ENCODE measurements around the gene MICU1. TPM values are rescaled to one million over a fixed set of nuclear protein-coding genes. Genes with fewer than 3 reads are reported as not detected.

The MICU1 gene
- total RNA-seq, 6 experiments from 2014 or later, result 54.7 to 62.7 (median 59.8) TPM

GRCh38 chr10:72612203-72612826 lies 13.6 kb downstream of the MICU1 start:
- peak overlapping the region; percentile 33; the same call in 1 of the 2 replicates for H3K27ac Mint-ChIP-seq
- peaks cover 6% of the 10 kb centered on the region for H3K9me3 Mint-ChIP-seq
- H3K4me3 Mint-ChIP-seq, result peak overlapping the region; percentile 64; the same call in 1 of the 2 replicates
- TF ChIP-seq, protein P1, sequence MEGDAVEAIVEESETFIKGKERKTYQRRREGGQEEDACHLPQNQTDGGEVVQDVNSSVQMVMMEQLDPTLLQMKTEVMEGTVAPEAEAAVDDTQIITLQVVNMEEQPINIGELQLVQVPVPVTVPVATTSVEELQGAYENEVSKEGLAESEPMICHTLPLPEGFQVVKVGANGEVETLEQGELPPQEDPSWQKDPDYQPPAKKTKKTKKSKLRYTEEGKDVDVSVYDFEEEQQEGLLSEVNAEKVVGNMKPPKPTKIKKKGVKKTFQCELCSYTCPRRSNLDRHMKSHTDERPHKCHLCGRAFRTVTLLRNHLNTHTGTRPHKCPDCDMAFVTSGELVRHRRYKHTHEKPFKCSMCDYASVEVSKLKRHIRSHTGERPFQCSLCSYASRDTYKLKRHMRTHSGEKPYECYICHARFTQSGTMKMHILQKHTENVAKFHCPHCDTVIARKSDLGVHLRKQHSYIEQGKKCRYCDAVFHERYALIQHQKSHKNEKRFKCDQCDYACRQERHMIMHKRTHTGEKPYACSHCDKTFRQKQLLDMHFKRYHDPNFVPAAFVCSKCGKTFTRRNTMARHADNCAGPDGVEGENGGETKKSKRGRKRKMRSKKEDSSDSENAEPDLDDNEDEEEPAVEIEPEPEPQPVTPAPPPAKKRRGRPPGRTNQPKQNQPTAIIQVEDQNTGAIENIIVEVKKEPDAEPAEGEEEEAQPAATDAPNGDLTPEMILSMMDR (IDR thresholded peaks at IDR 0.05), result no peak
- peak; percentile 7 for DNase-seq
- peaks cover 22% of the 10 kb centered on the region for H3K36me3 Mint-ChIP-seq (ENCODE audit: low read depth)
- peaks cover 2% of the 10 kb centered on the region for H3K27me3 Mint-ChIP-seq (ENCODE audit: insufficient read depth)
- peaks cover 27% of the 10 kb centered on the region for H3K4me1 Mint-ChIP-seq (ENCODE audit: low read depth)

GRCh38 chr10:72611783-72612182 lies 14.1 kb downstream of the MICU1 start:
- Mint-ChIP-seq H3K27me3 (ENCODE audit: insufficient read depth) (no peaks in the 10 kb centered on the region; the same call in 1 of the 2 replicates), H3K36me3 (ENCODE audit: low read depth) (peaks cover 17% of the 10 kb centered on the region), H3K4me3 (peak overlapping the region; percentile 64; the same call in 1 of the 2 replicates), H3K4me1 (ENCODE audit: low read depth) (peaks cover 24% of the 10 kb centered on the region), H3K9me3 (peaks cover 4% of the 10 kb centered on the region), H3K27ac (peak overlapping the region; percentile 33; the same call in 1 of the 2 replicates)
- TF ChIP-seq, protein P1 (IDR thresholded peaks at IDR 0.05), result no peak
- no peak for DNase-seq

DNA sequence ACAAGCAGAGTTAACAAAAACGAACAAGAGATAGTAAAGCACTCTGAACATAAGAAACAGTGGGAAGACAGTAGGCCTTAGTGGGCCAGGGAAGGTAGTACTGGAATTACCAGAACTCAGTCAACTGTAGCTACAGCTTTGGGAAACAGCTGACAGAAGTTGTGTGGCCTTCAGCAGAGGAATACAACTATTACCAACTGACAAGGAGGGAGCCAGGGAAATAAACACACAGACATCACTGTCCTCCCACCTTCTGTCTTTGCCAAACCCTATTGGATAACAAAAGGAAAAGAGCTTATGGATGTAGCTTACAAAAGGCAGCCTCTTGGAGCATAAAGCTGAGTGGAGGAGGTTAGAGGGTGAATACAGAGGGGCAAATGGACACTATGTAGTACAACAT lies 15.4 kb downstream of the MICU1 start:
- Mint-ChIP-seq H3K4me3 (no peak overlapping the region), H3K36me3 (ENCODE audit: low read depth) (peaks cover 6% of the 10 kb centered on the region; the same call in 1 of the 2 replicates), H3K9me3 (no peaks in the 10 kb centered on the region), H3K27me3 (ENCODE audit: insufficient read depth) (no peaks in the 10 kb centered on the region; the same call in 1 of the 2 replicates), H3K4me1 (ENCODE audit: low read depth) (peaks cover 14% of the 10 kb centered on the region), H3K27ac (no peak overlapping the region)
- TF ChIP-seq, protein P1 (IDR thresholded peaks at IDR 0.05), result no peak
- DNase-seq, result no peak

GRCh38 chr10:72605122-72605521 lies 20.8 kb downstream of the MICU1 start:
- TF ChIP-seq, protein P1 (IDR thresholded peaks at IDR 0.05), result no peak
- Mint-ChIP-seq H3K27me3 (ENCODE audit: insufficient read depth) (no peaks in the 10 kb centered on the region; the same call in 1 of the 2 replicates), H3K4me3 (no peak overlapping the region), H3K27ac (no peak overlapping the region), H3K36me3 (ENCODE audit: low read depth) (peaks cover 6% of the 10 kb centered on the region; the same call in 1 of the 2 replicates), H3K4me1 (ENCODE audit: low read depth) (no peaks in the 10 kb centered on the region), H3K9me3 (no peaks in the 10 kb centered on the region)
- DNase-seq, result no peak

- Mint-ChIP-seq H3K4me3 (no peak overlapping the region), H3K27me3 (ENCODE audit: insufficient read depth) (no peaks in the 10 kb centered on the region), H3K36me3 (ENCODE audit: low read depth) (no peaks in the 10 kb centered on the region), H3K27ac (no peak overlapping the region), H3K4me1 (ENCODE audit: low read depth) (peaks cover 15% of the 10 kb centered on the region; the same call in 1 of the 2 replicates), H3K9me3 (no peaks in the 10 kb centered on the region)
- DNase-seq, result no peak
- TF ChIP-seq, protein P1 (IDR thresholded peaks at IDR 0.05), result no peak
Measured at GRCh38 chr10:72601144-72601543, 24.7 kb downstream of the MICU1 start.
